A549 (cell line): ENCODE data around the gene FNDC1.

ENCODE experiments used
- RAD21 ChIP-seq, 2 experiments: fragments of >200 bp in 1 of 2; sonication (Bioruptor Twin) in 1 of 2; formaldehyde crosslinking in 1 of 2; IDR thresholded peaks in 1 of 2; conservative IDR thresholded peaks in 1 of 2; 2 replicates in 1 of 2; 3 replicates in 1 of 2; pipeline ENCODE4 v1.6.1; 2012 to 2018; ENCODE audit warnings: inconsistent platforms in 1 of 2
- TF ChIP-seq, protein P1 (sequence below): fragments of >200 bp; sonication (Bioruptor Twin); formaldehyde crosslinking; IDR thresholded peaks from 3 replicates; pipeline ENCODE4 v1.5.1; 2016

- TF ChIP-seq RAD21 (conservative IDR thresholded peaks at IDR 0.05 in 1 of 2, IDR thresholded peaks at IDR 0.05 in 1 of 2) = no peak
- TF ChIP-seq, protein P1, sequence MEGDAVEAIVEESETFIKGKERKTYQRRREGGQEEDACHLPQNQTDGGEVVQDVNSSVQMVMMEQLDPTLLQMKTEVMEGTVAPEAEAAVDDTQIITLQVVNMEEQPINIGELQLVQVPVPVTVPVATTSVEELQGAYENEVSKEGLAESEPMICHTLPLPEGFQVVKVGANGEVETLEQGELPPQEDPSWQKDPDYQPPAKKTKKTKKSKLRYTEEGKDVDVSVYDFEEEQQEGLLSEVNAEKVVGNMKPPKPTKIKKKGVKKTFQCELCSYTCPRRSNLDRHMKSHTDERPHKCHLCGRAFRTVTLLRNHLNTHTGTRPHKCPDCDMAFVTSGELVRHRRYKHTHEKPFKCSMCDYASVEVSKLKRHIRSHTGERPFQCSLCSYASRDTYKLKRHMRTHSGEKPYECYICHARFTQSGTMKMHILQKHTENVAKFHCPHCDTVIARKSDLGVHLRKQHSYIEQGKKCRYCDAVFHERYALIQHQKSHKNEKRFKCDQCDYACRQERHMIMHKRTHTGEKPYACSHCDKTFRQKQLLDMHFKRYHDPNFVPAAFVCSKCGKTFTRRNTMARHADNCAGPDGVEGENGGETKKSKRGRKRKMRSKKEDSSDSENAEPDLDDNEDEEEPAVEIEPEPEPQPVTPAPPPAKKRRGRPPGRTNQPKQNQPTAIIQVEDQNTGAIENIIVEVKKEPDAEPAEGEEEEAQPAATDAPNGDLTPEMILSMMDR = no peak
Observed at GRCh38 chr6:159299566-159299965, 130.4 kb downstream of the FNDC1 start.
